HEK293 (cell line): ENCODE measurements around the gene ARHGAP24.

Source experiments
- KLF9 ChIP-seq: fragments of 450-650 bp; formaldehyde crosslinking; IDR thresholded peaks from 2 replicates; pipeline ENCODE4 v1.5.1; 2016; ENCODE audit warnings: missing biosample characterization, missing genetic modification characterization, low read depth
- REST ChIP-seq: fragments of 450-650 bp; formaldehyde crosslinking; IDR thresholded peaks from 2 replicates; pipeline ENCODE4 v1.5.1; 2016; ENCODE audit warnings: missing biosample characterization, missing genetic modification characterization
- WT1 ChIP-seq: fragments of 450-650 bp; formaldehyde crosslinking; IDR thresholded peaks from 2 replicates; pipeline ENCODE4 v1.5.1; 2016; ENCODE audit warnings: missing biosample characterization, missing genetic modification characterization
- ZBTB8A ChIP-seq: fragments of 450-650 bp; formaldehyde crosslinking; IDR thresholded peaks from 2 replicates; pipeline ENCODE4 v1.5.1; 2016; ENCODE audit warnings: missing biosample characterization, missing genetic modification characterization
- ZNF37A ChIP-seq: fragments of 450-650 bp; IDR thresholded peaks from 2 replicates; pipeline ENCODE4 v1.5.1; 2018; ENCODE audit warnings: missing biosample characterization, missing genetic modification characterization
- ZNF785 ChIP-seq: fragments of 450-650 bp; formaldehyde crosslinking; IDR thresholded peaks from 2 replicates; pipeline ENCODE4 v1.5.1; 2016; ENCODE audit warnings: missing biosample characterization, missing genetic modification characterization
- TF ChIP-seq, protein P1 (sequence below): fragments of 450-650 bp; formaldehyde crosslinking; IDR thresholded peaks from 2 replicates; pipeline ENCODE4 v1.5.1; 2016; ENCODE audit warnings: missing biosample characterization, missing genetic modification characterization
- TF ChIP-seq, protein P2 (sequence below): fragments of 450-650 bp; formaldehyde crosslinking; IDR thresholded peaks from 2 replicates; pipeline ENCODE4 v1.5.1; 2017; ENCODE audit warnings: missing biosample characterization, missing genetic modification characterization

DNA sequence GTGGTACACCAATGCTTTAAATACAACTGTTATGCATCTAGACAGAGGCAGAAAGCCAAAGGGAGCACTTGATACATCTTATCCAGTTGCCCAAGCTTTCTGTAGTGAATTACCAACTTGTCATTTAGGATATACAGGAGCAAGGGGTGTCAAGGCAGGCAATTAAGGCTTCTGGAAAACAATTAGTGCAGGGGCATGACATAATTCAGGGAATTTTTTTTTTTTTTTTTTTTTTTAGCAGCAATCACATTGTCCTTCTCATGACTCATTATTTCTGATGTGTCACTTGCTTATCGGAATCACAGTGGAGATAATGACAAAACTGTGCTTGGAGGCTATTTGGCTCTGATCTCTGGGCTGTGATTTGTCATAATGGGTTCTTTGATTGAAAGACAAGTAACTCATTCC lies 259.5 kb downstream of the ARHGAP24 start:
- no peak for TF ChIP-seq ZNF37A (tag by site-specific recombination)
- no peak for TF ChIP-seq KLF9
- TF ChIP-seq ZBTB8A (tag by site-specific recombination), result no peak
- TF ChIP-seq, protein P1, sequence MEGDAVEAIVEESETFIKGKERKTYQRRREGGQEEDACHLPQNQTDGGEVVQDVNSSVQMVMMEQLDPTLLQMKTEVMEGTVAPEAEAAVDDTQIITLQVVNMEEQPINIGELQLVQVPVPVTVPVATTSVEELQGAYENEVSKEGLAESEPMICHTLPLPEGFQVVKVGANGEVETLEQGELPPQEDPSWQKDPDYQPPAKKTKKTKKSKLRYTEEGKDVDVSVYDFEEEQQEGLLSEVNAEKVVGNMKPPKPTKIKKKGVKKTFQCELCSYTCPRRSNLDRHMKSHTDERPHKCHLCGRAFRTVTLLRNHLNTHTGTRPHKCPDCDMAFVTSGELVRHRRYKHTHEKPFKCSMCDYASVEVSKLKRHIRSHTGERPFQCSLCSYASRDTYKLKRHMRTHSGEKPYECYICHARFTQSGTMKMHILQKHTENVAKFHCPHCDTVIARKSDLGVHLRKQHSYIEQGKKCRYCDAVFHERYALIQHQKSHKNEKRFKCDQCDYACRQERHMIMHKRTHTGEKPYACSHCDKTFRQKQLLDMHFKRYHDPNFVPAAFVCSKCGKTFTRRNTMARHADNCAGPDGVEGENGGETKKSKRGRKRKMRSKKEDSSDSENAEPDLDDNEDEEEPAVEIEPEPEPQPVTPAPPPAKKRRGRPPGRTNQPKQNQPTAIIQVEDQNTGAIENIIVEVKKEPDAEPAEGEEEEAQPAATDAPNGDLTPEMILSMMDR (tag by site-specific recombination), result no peak
- no peak for TF ChIP-seq REST (tag by site-specific recombination)
- TF ChIP-seq, protein P2, sequence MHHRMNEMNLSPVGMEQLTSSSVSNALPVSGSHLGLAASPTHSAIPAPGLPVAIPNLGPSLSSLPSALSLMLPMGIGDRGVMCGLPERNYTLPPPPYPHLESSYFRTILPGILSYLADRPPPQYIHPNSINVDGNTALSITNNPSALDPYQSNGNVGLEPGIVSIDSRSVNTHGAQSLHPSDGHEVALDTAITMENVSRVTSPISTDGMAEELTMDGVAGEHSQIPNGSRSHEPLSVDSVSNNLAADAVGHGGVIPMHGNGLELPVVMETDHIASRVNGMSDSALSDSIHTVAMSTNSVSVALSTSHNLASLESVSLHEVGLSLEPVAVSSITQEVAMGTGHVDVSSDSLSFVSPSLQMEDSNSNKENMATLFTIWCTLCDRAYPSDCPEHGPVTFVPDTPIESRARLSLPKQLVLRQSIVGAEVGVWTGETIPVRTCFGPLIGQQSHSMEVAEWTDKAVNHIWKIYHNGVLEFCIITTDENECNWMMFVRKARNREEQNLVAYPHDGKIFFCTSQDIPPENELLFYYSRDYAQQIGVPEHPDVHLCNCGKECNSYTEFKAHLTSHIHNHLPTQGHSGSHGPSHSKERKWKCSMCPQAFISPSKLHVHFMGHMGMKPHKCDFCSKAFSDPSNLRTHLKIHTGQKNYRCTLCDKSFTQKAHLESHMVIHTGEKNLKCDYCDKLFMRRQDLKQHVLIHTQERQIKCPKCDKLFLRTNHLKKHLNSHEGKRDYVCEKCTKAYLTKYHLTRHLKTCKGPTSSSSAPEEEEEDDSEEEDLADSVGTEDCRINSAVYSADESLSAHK (tag by site-specific recombination), result no peak
- no peak for TF ChIP-seq WT1 (tag by site-specific recombination)
- no peak for TF ChIP-seq ZNF785 (tag by site-specific recombination)
